Lung (tissue), 12 donors: ENCODE results near the gene ENDOV. TPM values are rescaled to one million over a fixed set of nuclear protein-coding genes. Genes with fewer than 3 reads are reported as not detected.
"Not testable (repeated sequence)": the region's sequence is repeated elsewhere in the genome, so short reads cannot be mapped to it uniquely, and the experiment has no call there.

Source experiments
- ATAC-seq: fragments of 200-7000 bp; cut with Tn5 transposase; one replicate; pipeline ENCODE4 v1.9.1; 2020; ENCODE audit warnings: moderate number of reproducible peaks; ENCODE audit not compliant: insufficient read depth, low FRiP score
- DNase-seq, 3 donors: peaks; one replicate each; pipeline ENCODE4 v3.0.0-alpha.2; 2013 to 2017
- H3K27ac ChIP-seq, 2 donors: one replicate each; pipeline ENCODE4 v1.5.1; 2013; ENCODE audit warnings: mild to moderate bottlenecking in 2 of 2, moderate library complexity in 2 of 2, control low read depth in 1 of 2, inconsistent platforms in 1 of 2, low read depth in 1 of 2, low read length in 1 of 2
- H3K27me3 ChIP-seq, 3 donors: one replicate each; pipeline ENCODE4 v1.5.1; 2013; ENCODE audit warnings: low read length in 2 of 3; ENCODE audit not compliant: control insufficient read depth in 3 of 3, insufficient read depth in 3 of 3
- H3K36me3 ChIP-seq, 4 donors: one replicate each; pipeline ENCODE4 v1.5.1; 2013; ENCODE audit warnings: low read length in 4 of 4, mild to moderate bottlenecking in 1 of 4, moderate library complexity in 1 of 4; ENCODE audit not compliant: control insufficient read depth in 4 of 4, insufficient read depth in 4 of 4
- H3K4me1 ChIP-seq, 5 donors: one replicate each; pipeline ENCODE4 v1.5.1; 2013; ENCODE audit warnings: low read length in 5 of 5, mild to moderate bottlenecking in 2 of 5, moderate library complexity in 1 of 5; ENCODE audit not compliant: control insufficient read depth in 5 of 5, insufficient read depth in 5 of 5
- H3K4me3 ChIP-seq: one replicate; pipeline ENCODE4 v1.5.1; 2013; ENCODE audit warnings: mild to moderate bottlenecking, control low read depth, moderate library complexity
- H3K9ac ChIP-seq, 2 donors: one replicate each; pipeline ENCODE4 v1.5.1; 2013; ENCODE audit warnings: low read length in 2 of 2, control low read depth in 1 of 2; ENCODE audit not compliant: insufficient read depth in 1 of 2
- H3K9me3 ChIP-seq, 4 donors: one replicate each; pipeline ENCODE4 v1.5.1; 2013; ENCODE audit warnings: low read length in 3 of 4, mild to moderate bottlenecking in 1 of 4, moderate library complexity in 1 of 4; ENCODE audit not compliant: control insufficient read depth in 4 of 4, insufficient read depth in 3 of 4
- CTCF ChIP-seq: IDR thresholded peaks from 2 replicates; pipeline ENCODE4 v1.5.1; 2012; ENCODE audit warnings: mild to moderate bottlenecking; ENCODE audit errors: control extremely low read depth, extremely low read depth
- WGBS, 2 donors: extraction: QIAGEN DNeasy Blood & Tissue Kit; methylation state at CpG; one replicate each; pipeline ENCODE4 v1.1.7; 2013; 5-methylcytosine and 5-hydroxymethylcytosine counted together
- polyA plus RNA-seq, 2 donors: library from polyadenylated mRNA; stranded (reverse); fragments of 200-250 nt; gene quantifications; one replicate each; pipeline ENCODE4 v1.2.1, GENCODE V29; 2013
- total RNA-seq, 2 donors: library from RNA; depleted of rRNA in 1 of 2; stranded (reverse); fragments of >200 nt in 1 of 2; gene quantifications; one replicate each; pipeline ENCODE4 v1.2.1, GENCODE V29; 2014 to 2021
- donor health status: control.
- donor health status: control.
- donor health status: Bipolar disorder and iron deficiency.
- donor health status: healthy.
- donor health status: DM: yes; HTN: yes; CAD: no.

Gene ENDOV
- total and polyA plus RNA-seq, 4 donors: 11.8 to 28.8 (median 22.4) TPM

DNA sequence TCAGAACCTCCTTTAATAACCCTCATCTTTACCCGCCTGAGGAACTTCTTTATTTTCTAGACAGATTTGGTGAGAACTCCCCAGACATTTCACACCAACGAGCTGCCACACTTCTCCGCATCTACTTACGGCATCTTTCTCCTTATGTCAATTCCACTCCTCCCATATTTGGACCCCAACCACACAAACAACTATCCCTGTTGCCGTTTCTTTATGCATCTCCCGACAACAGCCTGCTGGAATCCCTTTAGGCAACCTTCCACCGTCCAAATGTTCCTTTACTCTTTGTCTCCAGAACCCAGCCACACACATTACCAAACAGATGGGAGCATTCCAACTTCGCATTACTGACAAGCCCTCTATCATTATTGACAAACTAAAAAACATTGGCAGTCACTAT is 8.8 kb upstream of the ENDOV start:
- no peaks in the 10 kb centered on the region for H3K9me3 ChIP-seq
- WGBS, 2 donors: 90 to 94% methylated on average over 8 of the region's 8 CpGs
- no peaks in the 10 kb centered on the region for H3K36me3 ChIP-seq
- no peak overlapping the region for H3K27ac ChIP-seq
- no peak overlapping the region for H3K4me3 ChIP-seq
- H3K9ac ChIP-seq: no peak overlapping the region
- no peaks in the 10 kb centered on the region for H3K27me3 ChIP-seq
- ATAC-seq (no peak), DNase-seq (no peak)
- TF ChIP-seq CTCF: no peak
- H3K4me1 ChIP-seq: no peaks in the 10 kb centered on the region

- H3K36me3 ChIP-seq, H3K27ac ChIP-seq, ATAC-seq, H3K27me3 ChIP-seq, H3K4me1 ChIP-seq, H3K9me3 ChIP-seq, H3K4me3 ChIP-seq, H3K9ac ChIP-seq: not testable (repeated sequence)
- DNase-seq: peak in 1 of 3 donors; percentile 15
- 75 to 77% methylated on average over 5 of the region's 5 CpGs for WGBS, 2 donors
Measured at GRCh38 chr17:80407917-80408316, 7.0 kb upstream of the ENDOV start.

DNA sequence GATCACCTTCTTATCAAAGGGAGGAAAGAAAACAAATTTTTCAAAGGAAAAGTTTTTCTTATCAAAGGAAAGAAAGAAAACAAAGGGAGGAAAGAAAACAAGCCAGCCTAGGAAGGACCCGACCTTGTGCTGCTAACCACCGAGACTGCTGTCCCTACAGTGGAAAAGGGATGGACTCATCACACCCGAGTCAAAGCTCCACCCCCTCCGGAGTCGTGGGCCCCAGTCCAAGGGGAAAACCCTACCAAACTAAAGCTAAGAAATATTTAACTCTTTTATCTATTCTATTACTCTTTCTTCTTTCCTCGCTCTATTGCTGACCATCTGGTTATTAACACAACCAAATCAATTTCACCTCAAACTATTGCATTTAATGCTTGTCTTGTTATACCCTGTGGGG is 6.1 kb upstream of the ENDOV start:
- Histone ChIP-seq H3K9ac (no peak overlapping the region), H3K4me1 (peaks cover 0 to 3% (median 3%) of the 10 kb centered on the region in 5 donors), H3K4me3 (no peak overlapping the region), H3K36me3 (no peaks in the 10 kb centered on the region), H3K27ac (no peak overlapping the region), H3K9me3 (no peaks in the 10 kb centered on the region), H3K27me3 (no peaks in the 10 kb centered on the region)
- 9 to 18% methylated on average over 6 of the region's 6 CpGs for WGBS, 2 donors
- DNase-seq (peak in 2 of 3 donors; percentile 28 to 32), ATAC-seq (no peak)
- TF ChIP-seq CTCF: no peak

DNA sequence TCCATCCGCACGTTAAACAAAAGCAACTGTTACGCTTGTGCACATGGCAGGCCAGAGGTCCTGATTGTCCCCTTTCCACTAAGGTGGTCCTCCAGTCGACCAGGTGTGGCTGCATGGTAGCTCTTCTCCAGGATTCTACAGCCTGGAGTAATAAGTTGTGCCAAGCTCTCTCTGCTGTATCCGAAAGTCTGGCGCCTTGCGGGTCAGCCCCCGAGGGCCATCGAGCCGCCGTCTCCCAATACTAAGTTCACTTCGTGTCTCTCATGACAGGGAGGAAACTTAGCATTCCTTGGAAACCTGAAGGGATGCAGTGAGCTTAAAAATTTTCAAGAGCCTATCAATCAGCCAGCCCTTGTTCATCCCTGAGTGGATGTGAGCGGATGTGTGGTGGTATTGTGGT is 5.3 kb upstream of the ENDOV start:
- no peak for TF ChIP-seq CTCF
- Histone ChIP-seq H3K27me3 (no peaks in the 10 kb centered on the region), H3K4me1 (peaks cover 0 to 10% (median 4%) of the 10 kb centered on the region in 5 donors), H3K36me3 (no peaks in the 10 kb centered on the region), H3K9ac (no peak overlapping the region), H3K27ac (no peak overlapping the region), H3K9me3 (no peaks in the 10 kb centered on the region), H3K4me3 (no peak overlapping the region)
- ATAC-seq (no peak), DNase-seq (no peak)
- WGBS, 2 donors: 90 to 93% methylated on average over 13 of the region's 13 CpGs

- ATAC-seq, H3K9ac ChIP-seq, H3K36me3 ChIP-seq, H3K27ac ChIP-seq, DNase-seq, H3K9me3 ChIP-seq, H3K4me3 ChIP-seq, H3K27me3 ChIP-seq: not testable (repeated sequence)
- H3K4me1 ChIP-seq: peaks cover 0 to 11% (median 4%) of the 10 kb centered on the region in 5 donors
- WGBS, 2 donors: 84 to 90% methylated on average over 16 of the region's 16 CpGs
Measured at GRCh38 chr17:80410441-80411087, 4.4 kb upstream of the ENDOV start.
